HG03565 (cell line): ENCODE data around the gene GRAMD1A.
A peak's percentile ranks its signal among the peaks of the same experiment; 100 is the strongest.
"Not testable (repeated sequence)": the region's sequence is repeated elsewhere in the genome, so short reads cannot be mapped to it uniquely, and the experiment has no call there.

Experiments used
- ATAC-seq: cut with Tn5 transposase; IDR thresholded peaks from one replicate; pipeline ENCODE4 v1.9.1; 2021; ENCODE audit warnings: mild to moderate bottlenecking, moderate library complexity; ENCODE audit not compliant: unreplicated experiment

GRAMD1A gene

DNA sequence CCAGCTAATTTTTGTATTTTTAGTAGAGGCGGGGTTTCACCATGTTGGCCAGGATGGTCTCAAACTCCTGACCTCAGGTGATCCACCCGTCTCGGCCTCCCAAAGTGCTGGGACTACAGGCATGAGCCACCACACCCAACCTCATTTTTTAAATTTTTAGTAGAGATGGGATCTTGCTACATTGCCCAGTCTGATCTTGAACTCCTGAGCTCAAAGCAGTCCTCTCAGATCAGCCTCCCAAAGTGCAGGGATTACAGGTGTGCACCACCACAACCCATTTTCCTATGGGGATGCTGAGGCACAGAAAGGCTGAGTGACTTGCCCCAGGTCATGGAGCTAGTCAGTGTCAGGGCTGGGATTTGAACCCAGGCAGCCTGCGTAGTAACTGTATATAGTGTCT is 51.1 kb downstream of the GRAMD1A start:
- not testable (repeated sequence) for ATAC-seq

DNA sequence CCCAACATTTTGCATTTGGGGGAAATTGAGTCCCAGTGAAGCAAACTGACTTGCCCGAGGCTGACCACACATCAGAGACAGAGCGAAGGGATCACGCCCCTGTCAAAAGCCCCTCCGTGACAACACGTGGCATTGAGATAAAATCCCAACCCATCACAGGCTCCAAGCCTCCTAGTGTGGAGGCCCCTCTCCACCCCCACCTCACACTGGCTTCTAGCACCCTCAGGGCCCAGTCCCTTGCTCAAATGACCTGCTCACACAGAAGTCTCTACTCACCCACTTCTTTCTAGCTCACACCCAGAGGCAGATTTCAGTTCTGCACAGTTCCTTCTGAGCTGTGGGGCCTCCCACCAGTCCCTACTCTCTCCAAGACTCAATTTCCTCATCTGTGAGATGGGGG is 51.7 kb downstream of the GRAMD1A start:
- ATAC-seq, result no peak

DNA sequence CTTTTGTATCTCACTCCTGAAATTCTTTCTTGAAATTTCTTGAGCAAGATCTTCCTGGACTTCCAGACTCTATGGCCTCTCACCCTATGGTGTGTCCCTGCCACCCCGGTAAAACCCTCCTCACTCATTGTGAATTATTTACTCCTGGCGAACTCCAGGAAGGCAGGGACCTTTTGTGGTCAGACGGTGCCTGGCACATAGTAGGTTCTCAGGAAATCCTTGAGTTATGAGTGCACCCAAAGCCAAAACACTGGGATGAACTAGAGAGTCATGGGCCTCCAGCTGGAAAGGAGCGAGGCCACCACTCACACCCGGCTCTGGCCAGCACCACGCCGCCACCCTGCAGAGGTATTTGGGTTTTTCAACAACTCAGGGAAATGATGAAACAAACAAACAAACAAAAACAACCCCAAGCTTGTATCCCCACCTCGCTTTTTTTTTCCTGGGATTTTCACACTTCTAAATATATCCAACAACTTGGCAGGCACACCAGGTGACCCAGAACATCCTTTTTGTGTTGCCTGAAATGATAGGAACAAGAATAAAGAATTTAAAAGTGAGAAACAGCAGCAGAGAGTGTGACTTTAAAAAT is 52.6 kb downstream of the GRAMD1A start:
- no peak for ATAC-seq

DNA sequence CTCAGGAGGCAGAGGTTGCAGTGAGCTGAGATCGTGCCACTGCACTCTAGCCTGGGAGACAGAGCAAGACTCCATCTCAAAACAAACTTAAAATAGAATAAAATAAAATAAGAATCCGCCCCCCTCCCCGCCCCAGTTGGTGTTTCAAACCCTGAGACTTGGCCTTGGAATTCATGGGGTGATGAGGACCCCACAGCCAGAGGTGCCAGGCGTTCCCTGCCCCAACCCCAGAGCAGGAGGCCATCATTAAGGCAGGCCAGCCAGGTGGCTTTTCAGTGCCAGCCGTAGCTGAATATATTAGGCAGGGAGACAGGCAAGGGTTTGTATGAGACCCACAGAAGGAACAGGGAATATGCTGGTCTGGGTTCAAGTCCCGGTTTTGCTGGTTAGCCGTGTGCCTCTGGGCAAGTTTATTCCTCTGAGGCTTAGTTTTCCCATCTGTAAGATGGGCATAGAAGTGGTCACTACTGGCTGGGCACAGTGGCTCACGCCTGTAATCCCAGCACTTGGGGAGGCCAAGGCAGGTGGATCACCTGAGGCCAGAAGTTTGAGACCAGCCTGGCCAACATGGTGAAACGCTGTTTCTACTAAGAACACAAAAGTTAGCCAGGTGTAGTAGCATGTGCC is 53.7 kb downstream of the GRAMD1A start:
- no peak for ATAC-seq

DNA sequence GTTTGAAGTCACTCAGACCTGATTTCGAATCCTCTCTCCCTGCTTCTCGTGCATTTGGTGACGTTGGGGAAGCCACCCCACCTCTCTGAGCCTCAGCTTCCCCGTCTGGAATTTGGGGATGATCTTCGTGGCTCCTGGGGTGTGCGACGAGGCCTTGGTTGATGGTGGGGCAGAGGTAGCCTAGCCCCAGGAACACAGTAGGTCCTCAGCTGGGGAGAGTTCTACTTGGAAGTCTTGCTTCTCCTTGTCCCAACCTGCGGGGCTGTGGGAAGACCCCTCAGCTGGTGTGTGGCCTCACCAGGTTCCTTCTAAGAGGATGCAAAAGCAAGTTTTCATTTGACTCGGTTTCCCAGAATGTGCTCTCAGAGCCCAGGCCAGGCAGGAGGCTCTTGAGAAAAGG is 54.5 kb downstream of the GRAMD1A start:
- ATAC-seq, result no peak

DNA sequence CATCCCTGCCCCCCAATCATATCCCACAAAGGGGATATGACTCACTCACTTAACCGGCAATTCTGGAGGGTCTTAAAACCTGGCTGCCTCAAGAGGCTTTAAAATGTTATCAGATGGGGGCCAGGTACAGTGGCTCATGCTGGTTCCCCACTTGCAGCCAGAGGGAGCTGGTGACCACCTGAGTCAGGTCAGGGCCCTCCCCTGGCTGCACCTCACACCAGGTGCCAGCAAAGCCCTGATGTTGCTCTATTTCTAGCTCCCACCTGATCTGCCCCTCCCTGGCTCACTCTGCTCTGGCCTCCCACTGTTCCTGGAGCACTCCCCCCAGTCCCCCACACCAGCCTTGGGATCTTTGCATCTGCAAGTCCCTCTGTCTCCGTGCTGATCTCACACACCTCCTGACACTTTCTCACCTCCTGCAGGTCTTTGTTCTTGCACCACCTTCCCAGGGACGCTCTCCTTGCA is 55.6 kb downstream of the GRAMD1A start:
- ATAC-seq, result no peak

DNA sequence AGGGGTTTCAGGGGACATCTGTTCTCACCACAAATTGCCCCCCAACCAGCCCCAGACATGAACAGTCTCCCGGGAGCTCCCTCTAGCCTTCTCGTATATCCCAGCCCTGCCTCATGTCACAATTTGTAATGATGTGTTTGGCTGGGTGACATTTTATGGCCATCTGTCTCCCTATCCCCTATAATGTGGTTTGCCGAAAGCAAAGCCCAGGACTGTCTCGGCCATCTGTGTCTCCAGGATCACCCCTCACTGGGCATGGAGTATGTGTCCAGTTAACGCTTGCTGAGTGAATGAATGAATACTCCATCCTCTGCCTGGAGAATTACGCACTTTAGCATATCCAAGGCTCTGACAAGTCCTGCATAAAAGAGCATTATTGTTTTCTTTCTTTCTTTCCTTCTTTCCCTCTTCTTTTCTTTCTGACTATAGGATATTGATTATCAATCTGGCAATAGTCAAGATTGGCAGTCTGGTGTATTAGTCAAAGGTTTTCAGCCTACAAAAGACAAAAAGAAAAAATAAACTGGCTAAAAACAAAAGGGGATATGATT is 56.5 kb downstream of the GRAMD1A start:
- ATAC-seq, result no peak

DNA sequence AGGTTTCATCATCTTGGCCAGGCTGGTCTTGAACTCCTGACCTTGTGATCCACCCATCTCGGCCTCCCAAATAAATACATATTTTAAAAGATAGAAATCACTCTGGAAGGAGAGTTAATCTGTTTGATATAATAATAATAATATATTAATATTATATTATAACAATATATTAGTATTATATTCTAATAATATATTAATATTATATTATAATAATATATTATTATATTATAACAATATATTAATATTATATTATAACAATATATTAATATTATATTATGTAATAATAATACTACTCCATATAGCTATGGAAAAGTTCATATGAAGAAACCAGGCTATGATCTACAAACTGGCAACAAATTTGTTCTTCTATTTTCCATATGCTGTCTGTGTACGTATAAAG is 58.2 kb downstream of the GRAMD1A start:
- ATAC-seq, result no peak

DNA sequence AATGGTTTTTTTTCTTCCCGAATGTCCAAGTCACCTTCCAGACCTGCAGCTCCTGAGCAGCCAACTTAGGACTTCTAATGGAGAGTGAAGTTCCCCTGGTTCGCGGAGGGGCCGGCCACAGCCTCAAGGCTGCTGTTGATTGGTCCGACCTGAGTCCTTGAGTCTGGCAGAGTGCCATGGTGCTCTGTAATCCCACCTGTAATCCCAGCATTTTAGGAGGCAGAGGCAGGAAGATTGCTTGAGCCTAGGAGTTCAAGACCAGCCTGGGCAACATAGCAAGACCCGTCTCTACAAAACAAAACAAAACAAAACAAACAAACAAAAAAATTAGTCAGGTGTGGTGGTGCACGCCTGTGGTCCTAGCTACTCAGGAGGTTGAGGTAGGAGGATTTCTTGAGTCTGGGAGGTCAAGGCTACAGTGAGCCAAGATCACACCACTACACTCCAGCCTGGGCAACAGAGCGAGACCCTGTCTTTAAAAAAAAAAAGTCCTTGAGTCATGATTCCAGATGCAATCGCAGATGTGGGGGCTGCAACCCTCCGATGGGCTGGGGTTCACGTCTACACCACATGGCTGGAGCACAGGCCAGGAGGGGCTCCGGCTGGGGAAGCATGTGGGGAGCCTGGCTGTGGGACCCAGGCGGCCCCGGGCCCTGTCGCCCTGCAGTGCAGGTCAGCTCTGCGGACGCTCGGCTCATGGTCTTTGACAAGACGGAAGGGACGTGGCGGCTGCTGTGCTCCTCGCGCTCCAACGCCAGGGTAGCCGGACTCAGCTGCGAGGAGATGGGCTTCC is 59.1 kb downstream of the GRAMD1A start:
- ATAC-seq, result no peak

DNA sequence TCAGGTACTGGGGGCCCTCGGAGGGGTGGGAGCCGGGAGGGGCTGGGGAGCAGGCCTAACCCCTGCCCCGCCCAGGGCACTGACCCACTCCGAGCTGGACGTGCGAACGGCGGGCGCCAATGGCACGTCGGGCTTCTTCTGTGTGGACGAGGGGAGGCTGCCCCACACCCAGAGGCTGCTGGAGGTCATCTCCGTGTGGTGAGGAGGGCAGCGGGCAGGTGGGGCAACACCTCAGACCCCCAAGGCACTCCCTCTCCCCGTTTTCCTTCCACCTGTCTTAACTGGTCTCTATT is 59.6 kb downstream of the GRAMD1A start:
- no peak for ATAC-seq

DNA sequence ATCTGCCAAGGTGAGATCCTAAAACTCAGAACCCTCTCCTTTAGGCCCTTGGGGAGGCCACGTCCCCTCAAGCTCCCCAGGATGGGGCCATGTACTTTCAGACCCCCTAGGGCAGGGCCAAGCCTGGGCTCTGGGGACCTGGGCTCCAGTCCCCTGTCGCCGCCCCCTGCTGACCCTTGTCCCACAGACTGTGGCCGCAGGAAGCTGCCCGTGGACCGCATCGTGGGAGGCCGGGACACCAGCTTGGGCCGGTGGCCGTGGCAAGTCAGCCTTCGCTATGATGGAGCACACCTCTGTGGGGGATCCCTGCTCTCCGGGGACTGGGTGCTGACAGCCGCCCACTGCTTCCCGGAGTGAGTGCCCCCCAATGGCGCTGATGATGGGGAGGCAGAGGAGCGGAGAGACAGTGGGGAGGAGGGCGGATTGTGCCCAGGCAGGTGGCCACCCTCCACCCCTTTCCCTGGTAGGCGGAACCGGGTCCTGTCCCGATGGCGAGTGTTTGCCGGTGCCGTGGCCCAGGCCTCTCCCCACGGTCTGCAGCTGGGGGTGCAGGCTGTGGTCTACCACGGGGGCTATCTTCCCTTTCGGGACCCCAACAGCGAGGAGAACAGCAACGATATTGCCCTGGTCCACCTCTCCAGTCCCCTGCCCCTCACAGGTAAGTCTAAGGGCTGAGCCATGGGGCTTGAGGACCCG is 60.2 kb downstream of the GRAMD1A start:
- ATAC-seq, result no peak

DNA sequence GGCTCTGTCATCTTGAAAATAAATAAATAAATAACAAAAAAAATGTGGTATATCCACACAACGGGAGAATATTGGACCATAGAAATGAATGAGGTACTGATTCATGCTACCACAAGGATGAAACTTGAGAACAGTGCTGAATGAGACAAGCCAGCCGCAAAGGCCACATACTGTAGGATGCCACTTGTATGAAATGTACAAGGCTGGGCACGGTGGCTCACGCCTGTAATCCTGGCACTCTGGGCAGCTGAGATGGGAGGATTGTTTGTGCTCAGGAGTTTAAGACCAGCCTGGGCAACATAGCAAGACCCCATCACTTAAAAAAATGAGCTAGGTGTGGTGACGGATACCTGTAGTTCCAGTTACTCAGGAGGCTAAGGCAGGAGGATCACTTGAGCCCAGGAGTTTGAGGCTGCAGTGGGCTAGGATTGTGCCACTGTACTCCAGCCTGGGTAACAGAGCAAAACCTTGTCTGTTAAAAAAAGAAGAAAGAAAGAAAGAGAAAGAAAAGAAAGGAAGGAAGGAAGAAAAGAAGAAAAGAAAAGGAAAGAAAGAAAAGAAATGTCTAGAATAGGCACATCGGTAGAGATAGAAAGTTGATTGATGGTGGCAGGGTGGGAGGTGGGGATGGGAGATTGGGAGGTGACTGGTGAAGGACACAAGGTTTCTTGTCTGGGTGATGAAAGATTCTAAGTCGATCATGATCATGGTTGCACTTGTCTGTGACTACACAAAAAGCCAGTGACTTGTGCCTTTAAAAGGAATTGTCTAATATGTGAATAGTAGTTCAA is 61.7 kb downstream of the GRAMD1A start:
- ATAC-seq, result no peak

DNA sequence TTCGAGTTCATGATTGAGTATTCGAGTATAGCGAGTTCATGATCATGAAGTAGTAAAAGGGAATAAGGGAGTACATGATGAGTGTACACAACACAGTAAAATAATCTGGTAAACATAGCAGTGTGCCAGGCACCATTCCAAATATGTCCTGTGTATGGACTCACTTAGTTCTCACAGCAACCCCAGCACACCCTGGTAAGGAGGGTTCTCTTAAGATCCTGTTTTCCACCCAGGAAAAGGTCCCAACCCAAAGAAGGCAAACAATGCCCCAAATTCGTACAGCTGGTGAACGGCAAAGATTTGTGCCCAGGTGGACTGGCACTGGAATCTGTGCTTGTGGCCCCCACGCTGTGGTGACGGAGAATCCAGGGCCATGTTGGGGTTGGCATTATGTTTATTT is 62.8 kb downstream of the GRAMD1A start:
- ATAC-seq, result no peak

DNA sequence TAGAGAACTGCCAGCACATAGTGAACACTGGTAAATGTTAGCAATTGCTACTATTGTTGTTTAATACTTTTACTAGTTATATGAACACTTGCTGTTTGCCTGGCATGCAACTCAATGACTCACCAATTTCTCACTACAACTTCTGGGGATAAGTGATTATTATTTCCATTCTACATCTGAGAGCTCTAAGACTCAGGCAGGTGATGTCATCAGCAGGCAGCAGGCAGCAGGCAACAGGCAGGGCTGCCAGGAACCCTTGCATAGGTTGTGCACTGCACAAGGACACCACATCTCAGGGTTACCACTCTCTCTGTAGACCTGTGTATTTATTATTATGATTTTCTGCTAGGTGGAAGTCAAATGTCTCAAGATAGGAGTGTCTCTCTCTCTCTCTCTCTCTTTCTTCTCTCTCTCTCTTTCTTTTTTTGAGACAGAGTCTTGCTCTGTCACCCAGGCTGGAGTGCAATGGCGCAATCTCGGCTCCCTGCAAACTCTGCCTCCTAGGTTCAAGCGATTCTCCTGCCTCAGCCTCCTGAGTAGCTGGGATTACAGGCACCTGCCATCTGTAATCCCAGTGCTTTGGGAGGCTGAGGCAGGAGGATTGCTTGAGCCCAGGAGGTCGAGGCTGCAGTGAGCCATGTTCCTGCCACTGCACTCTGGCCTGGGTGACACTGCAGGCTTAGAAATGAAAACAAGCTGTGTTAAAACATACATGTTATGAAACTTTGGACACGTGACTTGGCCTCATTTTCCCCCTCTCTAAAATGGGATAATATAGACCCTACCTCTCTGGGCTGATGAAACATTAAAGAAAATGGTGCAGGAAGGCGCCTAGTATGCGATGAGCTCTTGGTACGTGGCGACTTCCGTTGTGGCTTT is 64.1 kb downstream of the GRAMD1A start:
- ATAC-seq, result no peak

DNA sequence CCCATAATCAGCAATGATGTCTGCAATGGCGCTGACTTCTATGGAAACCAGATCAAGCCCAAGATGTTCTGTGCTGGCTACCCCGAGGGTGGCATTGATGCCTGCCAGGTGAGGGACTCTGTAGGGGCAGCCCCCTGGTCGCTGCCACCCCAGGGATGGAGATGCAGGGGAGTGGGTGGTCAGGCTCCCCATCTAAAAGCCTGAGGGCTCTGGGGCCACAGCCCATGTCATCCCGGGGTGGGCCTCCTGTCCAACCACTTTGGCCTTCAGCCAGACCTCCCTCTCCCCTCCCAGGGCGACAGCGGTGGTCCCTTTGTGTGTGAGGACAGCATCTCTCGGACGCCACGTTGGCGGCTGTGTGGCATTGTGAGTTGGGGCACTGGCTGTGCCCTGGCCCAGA is 65.5 kb downstream of the GRAMD1A start:
- ATAC-seq, result no peak

DNA sequence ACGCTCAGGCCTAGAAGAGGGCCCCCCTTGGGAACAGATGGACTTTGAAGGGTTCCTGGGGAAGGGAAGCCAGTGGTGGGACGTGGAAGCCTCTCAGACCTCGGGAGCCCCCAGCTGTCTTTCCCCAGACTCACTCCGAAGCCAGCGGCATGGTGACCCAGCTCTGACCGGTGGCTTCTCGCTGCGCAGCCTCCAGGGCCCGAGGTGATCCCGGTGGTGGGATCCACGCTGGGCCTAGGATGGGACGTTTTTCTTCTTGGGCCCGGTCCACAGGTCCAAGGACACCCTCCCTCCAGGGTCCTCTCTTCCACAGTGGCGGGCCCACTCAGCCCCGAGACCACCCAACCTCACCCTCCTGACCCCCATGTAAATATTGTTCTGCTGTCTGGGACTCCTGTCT is 66.0 kb downstream of the GRAMD1A start:
- ATAC-seq, result no peak

DNA sequence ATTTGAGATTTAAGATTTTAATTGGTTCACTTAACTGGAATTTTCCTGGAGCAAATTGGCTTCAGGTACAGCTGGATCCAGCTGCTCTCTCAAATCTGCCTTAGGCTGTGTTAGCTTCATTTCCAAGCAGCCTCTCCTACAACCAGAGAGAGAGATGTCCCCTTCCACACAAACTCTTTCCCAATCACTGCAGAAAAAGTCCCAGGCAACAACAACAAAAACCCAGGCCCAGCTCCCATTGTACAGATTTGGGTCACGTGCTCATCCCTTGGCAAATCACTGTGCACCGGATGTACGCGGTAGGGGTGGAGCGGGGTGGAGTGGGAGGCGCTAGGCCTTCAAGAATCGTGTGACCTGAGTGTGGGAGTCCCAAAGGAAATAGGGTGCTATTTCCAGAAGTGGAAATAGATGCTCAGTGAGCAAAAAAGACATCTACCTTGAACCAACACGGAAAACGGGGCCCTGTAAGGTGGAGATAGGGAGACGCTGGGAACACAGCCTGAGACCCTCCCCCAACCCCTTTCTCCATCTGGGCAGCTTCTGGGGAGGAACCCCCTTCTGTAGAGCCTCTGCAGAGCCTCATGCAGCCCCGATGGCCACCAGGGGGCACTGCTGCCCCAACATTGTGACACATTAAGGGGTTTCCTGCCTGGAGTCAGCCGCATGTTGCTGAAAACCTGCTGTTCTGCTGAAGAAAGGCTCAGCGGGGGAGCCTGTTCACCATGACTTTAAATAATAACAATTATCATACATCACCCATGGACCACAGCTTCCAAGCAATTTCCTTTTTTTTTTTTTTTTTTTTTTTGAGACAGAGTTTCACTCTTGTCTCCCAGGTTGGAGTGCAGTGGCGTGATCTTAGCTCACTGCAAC is 66.8 kb downstream of the GRAMD1A start:
- ATAC-seq, result peak; percentile 57

DNA sequence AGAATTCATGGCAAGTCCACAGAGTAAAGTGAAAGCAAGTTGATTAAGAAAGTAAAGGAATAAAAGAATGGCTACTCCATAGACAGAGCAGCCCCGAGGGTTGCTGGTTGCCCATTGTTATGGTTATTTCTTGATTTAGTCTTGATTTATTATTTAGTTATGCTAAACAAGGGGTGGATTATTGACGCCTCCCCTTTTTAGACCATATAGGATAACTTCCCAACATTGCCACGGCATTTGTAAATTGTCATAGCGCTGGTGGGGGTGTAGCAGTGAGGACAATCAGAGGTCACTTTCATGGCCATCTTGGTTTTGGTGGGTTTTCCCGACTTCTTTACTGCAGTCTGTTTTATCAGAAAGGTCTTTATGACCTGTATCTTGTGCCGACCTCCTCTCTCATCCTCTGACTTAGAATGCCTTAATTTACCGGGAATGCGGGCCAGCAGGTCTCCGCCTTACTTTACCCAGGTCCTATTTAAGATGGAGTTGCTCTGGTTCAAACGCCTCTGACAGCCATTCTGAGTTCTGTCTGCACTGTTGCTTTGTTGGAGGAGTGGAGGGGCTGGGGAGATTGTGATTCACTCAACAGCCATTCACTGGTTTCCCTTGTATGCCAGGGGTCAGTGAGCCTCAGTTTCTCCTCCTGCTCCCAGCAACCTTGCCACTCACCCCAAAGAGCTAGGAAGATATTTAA is 69.0 kb downstream of the GRAMD1A start:
- ATAC-seq, result no peak
